Transverse colon (tissue), 4 donors: Measurements from ENCODE around the gene UNC45A.

Source experiments
- POLR2A ChIP-seq: fragments of 450-650 bp; IDR thresholded peaks from one replicate; pipeline ENCODE4 v1.6.1; 2016; ENCODE audit warnings: antibody characterized with exemption, mild to moderate bottlenecking, moderate library complexity
- POLR2AphosphoS5 ChIP-seq, 3 donors: sonication (generic); formaldehyde crosslinking; IDR thresholded peaks; one replicate each; pipeline ENCODE4 v1.6.1; 2016; ENCODE audit warnings: antibody characterized with exemption in 3 of 3
- TF ChIP-seq, protein P1 (sequence below), 5 experiments: fragments of 200-600 bp in 3 of 5; fragments of 450-650 bp in 2 of 5; sonication (generic) in 3 of 5; IDR thresholded peaks; 1 replicate in 2 of 5; 2 replicates in 3 of 5; pipeline ENCODE4 v1.5.1; 2016 to 2017; ENCODE audit warnings: antibody characterized with exemption in 5 of 5, inconsistent platforms in 3 of 5, mild to moderate bottlenecking in 2 of 5, moderate library complexity in 1 of 5

DNA sequence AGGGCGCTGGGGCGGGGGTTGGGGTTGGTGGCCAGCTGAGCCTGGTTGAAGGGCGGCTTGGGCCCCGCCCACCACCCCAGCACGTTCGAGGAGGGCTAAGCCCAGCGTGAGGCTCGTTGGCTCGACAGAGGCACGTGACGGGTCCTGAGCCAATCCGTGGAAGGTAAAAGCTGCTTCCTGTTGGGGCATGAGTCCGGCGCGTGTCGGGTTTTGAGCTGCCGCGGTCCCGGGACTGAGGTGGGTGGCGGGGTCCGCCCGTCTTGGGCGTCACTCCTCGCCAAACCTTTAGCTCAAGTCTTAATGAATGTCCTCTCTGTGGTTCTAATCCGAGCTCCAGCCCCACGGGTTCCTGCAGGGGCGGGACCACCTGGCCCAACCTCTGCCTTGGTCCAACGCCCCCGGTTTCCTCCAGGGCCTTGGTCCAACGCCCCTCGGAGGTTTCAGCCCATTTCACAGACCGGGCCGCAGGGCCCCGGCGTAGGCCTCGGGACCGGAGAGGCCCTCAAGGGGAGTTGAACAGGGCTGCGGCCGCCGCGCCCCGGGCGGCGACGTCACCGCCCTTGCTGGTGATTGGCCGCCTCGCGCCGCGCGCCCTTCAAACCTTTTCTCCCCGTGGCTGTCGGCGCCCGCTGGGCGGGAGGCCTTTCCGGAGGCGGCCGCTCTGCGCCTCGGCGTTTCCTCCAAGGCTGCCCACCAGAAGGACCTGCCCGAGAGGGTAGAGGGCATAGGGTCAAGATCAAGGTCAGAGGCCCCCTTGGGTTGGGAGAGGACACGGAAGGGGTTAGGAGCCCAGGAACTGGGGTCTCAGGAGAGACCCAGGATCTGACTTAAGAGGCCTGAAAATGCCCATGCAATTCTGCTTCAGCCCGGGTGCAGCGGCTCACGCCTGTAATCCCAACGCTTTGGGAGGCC lies 19.9 kb downstream of the UNC45A start, which contains the start of gene RCCD1:
- peak; percentile 75 for TF ChIP-seq POLR2A
- TF ChIP-seq, protein P1, sequence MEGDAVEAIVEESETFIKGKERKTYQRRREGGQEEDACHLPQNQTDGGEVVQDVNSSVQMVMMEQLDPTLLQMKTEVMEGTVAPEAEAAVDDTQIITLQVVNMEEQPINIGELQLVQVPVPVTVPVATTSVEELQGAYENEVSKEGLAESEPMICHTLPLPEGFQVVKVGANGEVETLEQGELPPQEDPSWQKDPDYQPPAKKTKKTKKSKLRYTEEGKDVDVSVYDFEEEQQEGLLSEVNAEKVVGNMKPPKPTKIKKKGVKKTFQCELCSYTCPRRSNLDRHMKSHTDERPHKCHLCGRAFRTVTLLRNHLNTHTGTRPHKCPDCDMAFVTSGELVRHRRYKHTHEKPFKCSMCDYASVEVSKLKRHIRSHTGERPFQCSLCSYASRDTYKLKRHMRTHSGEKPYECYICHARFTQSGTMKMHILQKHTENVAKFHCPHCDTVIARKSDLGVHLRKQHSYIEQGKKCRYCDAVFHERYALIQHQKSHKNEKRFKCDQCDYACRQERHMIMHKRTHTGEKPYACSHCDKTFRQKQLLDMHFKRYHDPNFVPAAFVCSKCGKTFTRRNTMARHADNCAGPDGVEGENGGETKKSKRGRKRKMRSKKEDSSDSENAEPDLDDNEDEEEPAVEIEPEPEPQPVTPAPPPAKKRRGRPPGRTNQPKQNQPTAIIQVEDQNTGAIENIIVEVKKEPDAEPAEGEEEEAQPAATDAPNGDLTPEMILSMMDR (IDR thresholded peaks at IDR 0.05): no peak
- peak; percentile 58 to 90 (median 84) for TF ChIP-seq POLR2AphosphoS5 (IDR thresholded peaks at IDR 0.05)
